Measurements from ENCODE around the gene ATAD2B. TPM values are rescaled to one million over a fixed set of nuclear protein-coding genes. Genes with fewer than 3 reads are reported as not detected.

Gene ATAD2B
- total and polyA plus RNA-seq, 10 donors: 4.4 to 61.2 (median 36.8) TPM

DNA sequence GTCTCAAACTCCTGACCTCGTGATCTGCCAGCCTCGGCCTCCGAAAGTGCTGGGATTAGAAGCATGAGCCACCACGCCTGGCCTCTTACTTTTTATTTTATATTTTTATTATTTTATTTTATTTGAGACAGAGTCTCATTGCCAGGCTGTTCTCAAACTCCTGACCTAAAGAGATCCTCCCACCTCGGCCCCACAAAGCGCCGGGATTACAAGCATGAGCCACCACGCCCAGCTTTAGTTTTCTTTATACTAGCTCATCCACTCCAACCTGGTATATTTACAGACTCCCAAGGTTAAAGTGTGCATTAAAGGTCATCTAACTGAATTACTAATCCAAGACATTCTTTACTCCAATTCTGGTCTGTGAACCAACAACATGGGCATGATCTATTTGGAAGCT is 26.8 kb downstream of the ATAD2B start:
- Histone ChIP-seq H3K27me3 (replicated peaks in 1 of 7) (no peaks in the 10 kb centered on the region), H3K9me3 (peaks cover 0 to 7% (median 4%) of the 10 kb centered on the region in 8 donors), H3K27ac (no peak overlapping the region), H3K36me3 (no peaks in the 10 kb centered on the region), H3K4me1 (peaks cover 0 to 60% (median 11%) of the 10 kb centered on the region in 6 donors), H3K4me3 (no peak overlapping the region)
- WGBS, 5 donors: 95 to 99% (median 99%) methylated on average over 8 of the region's 8 CpGs
- DNase-seq: no peak
- TF ChIP-seq POLR2A (IDR thresholded peaks at IDR 0.05) (no peak), POLR2AphosphoS5 (IDR thresholded peaks at IDR 0.05) (no peak)
- TF ChIP-seq, protein P1, sequence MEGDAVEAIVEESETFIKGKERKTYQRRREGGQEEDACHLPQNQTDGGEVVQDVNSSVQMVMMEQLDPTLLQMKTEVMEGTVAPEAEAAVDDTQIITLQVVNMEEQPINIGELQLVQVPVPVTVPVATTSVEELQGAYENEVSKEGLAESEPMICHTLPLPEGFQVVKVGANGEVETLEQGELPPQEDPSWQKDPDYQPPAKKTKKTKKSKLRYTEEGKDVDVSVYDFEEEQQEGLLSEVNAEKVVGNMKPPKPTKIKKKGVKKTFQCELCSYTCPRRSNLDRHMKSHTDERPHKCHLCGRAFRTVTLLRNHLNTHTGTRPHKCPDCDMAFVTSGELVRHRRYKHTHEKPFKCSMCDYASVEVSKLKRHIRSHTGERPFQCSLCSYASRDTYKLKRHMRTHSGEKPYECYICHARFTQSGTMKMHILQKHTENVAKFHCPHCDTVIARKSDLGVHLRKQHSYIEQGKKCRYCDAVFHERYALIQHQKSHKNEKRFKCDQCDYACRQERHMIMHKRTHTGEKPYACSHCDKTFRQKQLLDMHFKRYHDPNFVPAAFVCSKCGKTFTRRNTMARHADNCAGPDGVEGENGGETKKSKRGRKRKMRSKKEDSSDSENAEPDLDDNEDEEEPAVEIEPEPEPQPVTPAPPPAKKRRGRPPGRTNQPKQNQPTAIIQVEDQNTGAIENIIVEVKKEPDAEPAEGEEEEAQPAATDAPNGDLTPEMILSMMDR (IDR thresholded peaks at IDR 0.05 in 8 of 11, conservative IDR thresholded peaks at IDR 0.05 in 3 of 11): no peak
- intact Hi-C loops (cut with DNase I; ENCODE audit: low total_unique reads): no loop called here

DNA sequence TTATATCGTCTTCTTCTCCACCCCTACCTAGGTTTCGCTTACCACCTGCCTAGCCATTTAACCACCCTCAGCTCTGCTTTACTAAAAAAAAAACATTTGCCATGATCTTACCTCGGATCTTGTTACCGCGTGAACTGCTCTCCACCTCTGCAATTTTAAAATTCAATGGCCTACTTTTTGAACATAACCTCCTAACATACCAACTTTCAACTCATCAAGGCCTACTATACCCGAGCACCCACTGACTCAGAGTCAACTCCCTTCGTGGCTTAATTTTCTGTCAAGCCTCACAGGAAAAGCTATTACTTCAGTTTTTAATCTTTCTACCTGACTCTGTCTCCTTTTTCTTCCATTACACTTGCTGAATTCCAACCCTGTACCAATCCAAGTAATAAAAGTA is 55.7 kb downstream of the ATAD2B start:
- Histone ChIP-seq H3K36me3 (peaks cover 4 to 96% (median 67%) of the 10 kb centered on the region in 6 donors), H3K27me3 (replicated peaks in 1 of 7) (no peaks in the 10 kb centered on the region), H3K27ac (no peak overlapping the region), H3K9me3 (no peaks in the 10 kb centered on the region), H3K4me1 (no peaks in the 10 kb centered on the region), H3K4me3 (no peak overlapping the region)
- intact Hi-C loops (cut with DNase I; ENCODE audit: low total_unique reads): no loop called here
- WGBS, 5 donors: 92 to 97% (median 95%) methylated on average over 7 of the region's 7 CpGs
- TF ChIP-seq POLR2A (IDR thresholded peaks at IDR 0.05): no peak
- TF ChIP-seq POLR2AphosphoS5 (IDR thresholded peaks at IDR 0.05): no peak
- TF ChIP-seq, protein P1 (IDR thresholded peaks at IDR 0.05 in 8 of 11, conservative IDR thresholded peaks at IDR 0.05 in 3 of 11): no peak
- DNase-seq: no peak

DNA sequence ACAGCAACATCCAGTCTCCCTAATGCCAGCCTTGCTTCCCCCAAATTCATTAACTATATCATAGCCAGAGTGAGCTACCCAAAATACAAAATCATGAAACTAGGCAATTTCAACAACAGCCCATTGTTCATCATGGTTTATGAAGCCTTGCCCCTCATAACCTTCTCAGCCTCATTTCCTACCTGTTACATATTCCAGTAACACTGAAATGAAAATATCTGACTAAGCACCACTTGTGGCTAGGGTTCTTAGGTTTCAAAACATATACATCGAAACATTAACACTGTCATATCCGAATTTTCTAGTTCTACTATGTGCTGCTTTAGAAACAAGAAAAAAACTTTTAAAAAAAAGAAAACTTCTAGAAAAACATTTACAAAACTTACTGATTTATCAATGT is 59.5 kb downstream of the ATAD2B start:
- H3K36me3 ChIP-seq: peaks cover 4 to 96% (median 56%) of the 10 kb centered on the region in 6 donors

DNA sequence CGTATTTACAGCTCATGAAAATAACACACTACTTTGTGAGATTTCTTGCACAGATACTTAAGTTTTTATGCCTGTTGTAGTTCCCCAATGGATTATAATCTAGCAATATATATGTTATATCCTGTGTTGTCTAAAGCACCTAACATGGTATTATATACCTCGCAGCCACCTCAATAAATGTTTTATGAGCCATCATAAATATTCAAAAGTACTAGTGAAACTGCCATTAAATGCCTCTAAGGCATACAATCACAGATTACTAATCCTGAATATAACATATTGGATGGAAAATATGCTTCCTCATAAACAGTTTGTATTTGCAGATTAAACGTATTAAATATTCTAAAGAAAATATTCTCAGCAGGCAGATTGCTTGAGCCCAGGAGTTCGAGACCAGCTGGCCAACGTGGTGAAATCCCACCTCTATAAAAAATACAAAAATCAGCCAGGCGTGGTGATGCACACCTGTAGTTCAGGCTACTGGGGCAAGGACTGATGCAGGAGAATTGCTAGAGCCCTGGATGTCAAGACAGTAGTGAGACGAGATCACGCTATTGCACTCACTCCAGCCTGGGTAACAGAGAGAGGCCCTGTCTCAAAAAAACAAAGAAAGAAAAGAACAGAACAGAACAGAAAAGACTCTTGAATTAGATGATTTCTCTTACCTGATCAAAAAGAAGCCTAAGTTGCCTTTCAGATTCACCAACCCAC is 64.1 kb downstream of the ATAD2B start:
- DNase-seq: no peak
- H3K4me3 ChIP-seq: no peak overlapping the region
- intact Hi-C loops (cut with DNase I; ENCODE audit: low total_unique reads): no loop called here
- TF ChIP-seq, protein P1 (IDR thresholded peaks at IDR 0.05 in 8 of 11, conservative IDR thresholded peaks at IDR 0.05 in 3 of 11): no peak
- TF ChIP-seq POLR2A (IDR thresholded peaks at IDR 0.05) (no peak), POLR2AphosphoS5 (IDR thresholded peaks at IDR 0.05) (no peak)
- no peaks in the 10 kb centered on the region for H3K27me3 ChIP-seq (replicated peaks in 1 of 7)
- peaks cover 0 to 99% (median 39%) of the 10 kb centered on the region in 6 donors for H3K36me3 ChIP-seq
- H3K4me1 ChIP-seq: no peaks in the 10 kb centered on the region
- H3K9me3 ChIP-seq: no peaks in the 10 kb centered on the region
- no peak overlapping the region for H3K27ac ChIP-seq
- WGBS, 5 donors: 90 to 94% (median 92%) methylated on average over 8 of the region's 8 CpGs

More for the DNA sequence above, 59.5 kb downstream of the ATAD2B start:
- no peaks in the 10 kb centered on the region for H3K4me1 ChIP-seq
- TF ChIP-seq POLR2AphosphoS5 (IDR thresholded peaks at IDR 0.05): no peak
- no peak for TF ChIP-seq POLR2A (IDR thresholded peaks at IDR 0.05)
- TF ChIP-seq, protein P1 (IDR thresholded peaks at IDR 0.05 in 8 of 11, conservative IDR thresholded peaks at IDR 0.05 in 3 of 11): no peak
- no peak overlapping the region for H3K27ac ChIP-seq
- no peaks in the 10 kb centered on the region for H3K27me3 ChIP-seq (replicated peaks in 1 of 7)
- no peaks in the 10 kb centered on the region for H3K9me3 ChIP-seq
- WGBS, 5 donors: 79 to 96% (median 89%) methylated on average over 2 of the region's 2 CpGs
- H3K4me3 ChIP-seq: no peak overlapping the region
- no peak for DNase-seq
- intact Hi-C loops (cut with DNase I; ENCODE audit: low total_unique reads): no loop called here
